Lung (tissue), 12 donors: Measurements from ENCODE around the gene FRMPD4. TPM values are rescaled to one million over a fixed set of nuclear protein-coding genes. Genes with fewer than 3 reads are reported as not detected.

Experiments used
- ATAC-seq: fragments of 200-7000 bp; cut with Tn5 transposase; one replicate; pipeline ENCODE4 v1.9.1; 2020; ENCODE audit warnings: moderate number of reproducible peaks; ENCODE audit not compliant: insufficient read depth, low FRiP score
- DNase-seq, 3 donors: peaks; one replicate each; pipeline ENCODE4 v3.0.0-alpha.2; 2013 to 2017
- H3K27ac ChIP-seq, 2 donors: one replicate each; pipeline ENCODE4 v1.5.1; 2013; ENCODE audit warnings: mild to moderate bottlenecking in 2 of 2, moderate library complexity in 2 of 2, control low read depth in 1 of 2, inconsistent platforms in 1 of 2, low read depth in 1 of 2, low read length in 1 of 2
- H3K27me3 ChIP-seq, 3 donors: one replicate each; pipeline ENCODE4 v1.5.1; 2013; ENCODE audit warnings: low read length in 2 of 3; ENCODE audit not compliant: control insufficient read depth in 3 of 3, insufficient read depth in 3 of 3
- H3K36me3 ChIP-seq, 4 donors: one replicate each; pipeline ENCODE4 v1.5.1; 2013; ENCODE audit warnings: low read length in 4 of 4, mild to moderate bottlenecking in 1 of 4, moderate library complexity in 1 of 4; ENCODE audit not compliant: control insufficient read depth in 4 of 4, insufficient read depth in 4 of 4
- H3K4me1 ChIP-seq, 5 donors: one replicate each; pipeline ENCODE4 v1.5.1; 2013; ENCODE audit warnings: low read length in 5 of 5, mild to moderate bottlenecking in 2 of 5, moderate library complexity in 1 of 5; ENCODE audit not compliant: control insufficient read depth in 5 of 5, insufficient read depth in 5 of 5
- H3K4me3 ChIP-seq: one replicate; pipeline ENCODE4 v1.5.1; 2013; ENCODE audit warnings: mild to moderate bottlenecking, control low read depth, moderate library complexity
- H3K9ac ChIP-seq, 2 donors: one replicate each; pipeline ENCODE4 v1.5.1; 2013; ENCODE audit warnings: low read length in 2 of 2, control low read depth in 1 of 2; ENCODE audit not compliant: insufficient read depth in 1 of 2
- H3K9me3 ChIP-seq, 4 donors: one replicate each; pipeline ENCODE4 v1.5.1; 2013; ENCODE audit warnings: low read length in 3 of 4, mild to moderate bottlenecking in 1 of 4, moderate library complexity in 1 of 4; ENCODE audit not compliant: control insufficient read depth in 4 of 4, insufficient read depth in 3 of 4
- WGBS, 2 donors: extraction: QIAGEN DNeasy Blood & Tissue Kit; methylation state at CpG; one replicate each; pipeline ENCODE4 v1.1.7; 2013; 5-methylcytosine and 5-hydroxymethylcytosine counted together
- polyA plus RNA-seq, 2 donors: library from polyadenylated mRNA; stranded (reverse); fragments of 200-250 nt; gene quantifications; one replicate each; pipeline ENCODE4 v1.2.1, GENCODE V29; 2013
- total RNA-seq, 2 donors: library from RNA; depleted of rRNA in 1 of 2; stranded (reverse); fragments of >200 nt in 1 of 2; gene quantifications; one replicate each; pipeline ENCODE4 v1.2.1, GENCODE V29; 2014 to 2021
- TF ChIP-seq, protein P1 (sequence below): IDR thresholded peaks from 2 replicates; pipeline ENCODE4 v1.5.1; 2012; ENCODE audit warnings: mild to moderate bottlenecking; ENCODE audit errors: control extremely low read depth, extremely low read depth
- donor health status: control.
- donor health status: control.
- donor health status: Bipolar disorder and iron deficiency.
- donor health status: healthy.
- donor health status: DM: yes; HTN: yes; CAD: no.

FRMPD4 gene
- total and polyA plus RNA-seq, 4 donors: 0.01 to 0.43 (median 0.03) TPM

DNA sequence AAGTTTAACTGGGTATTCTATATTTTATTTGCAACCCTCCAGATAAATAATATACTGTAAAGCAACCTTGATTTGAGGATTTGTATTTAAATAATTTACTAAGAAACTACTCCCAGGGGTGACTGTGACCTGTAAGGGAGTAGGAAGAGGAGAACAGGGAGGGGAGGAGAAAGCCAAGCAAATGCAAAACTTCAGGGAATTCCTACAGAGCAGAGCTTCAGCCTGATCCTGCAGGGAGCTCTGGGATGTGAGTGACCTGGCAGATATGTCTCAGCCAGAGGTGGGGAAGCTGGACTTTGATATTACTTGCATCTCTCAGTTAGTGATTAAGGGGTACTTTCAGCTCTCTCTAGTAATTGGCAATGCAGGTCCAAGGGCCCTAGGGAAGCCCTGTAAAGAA, 302.0 kb downstream of the FRMPD4 start:
- no peak overlapping the region for H3K9ac ChIP-seq
- no peak overlapping the region for H3K27ac ChIP-seq
- no peaks in the 10 kb centered on the region for H3K9me3 ChIP-seq
- no peak for ATAC-seq
- peaks cover 0 to 30% (median 30%) of the 10 kb centered on the region in 3 donors for H3K27me3 ChIP-seq
- H3K4me3 ChIP-seq: no peak overlapping the region
- DNase-seq: no peak
- TF ChIP-seq, protein P1, sequence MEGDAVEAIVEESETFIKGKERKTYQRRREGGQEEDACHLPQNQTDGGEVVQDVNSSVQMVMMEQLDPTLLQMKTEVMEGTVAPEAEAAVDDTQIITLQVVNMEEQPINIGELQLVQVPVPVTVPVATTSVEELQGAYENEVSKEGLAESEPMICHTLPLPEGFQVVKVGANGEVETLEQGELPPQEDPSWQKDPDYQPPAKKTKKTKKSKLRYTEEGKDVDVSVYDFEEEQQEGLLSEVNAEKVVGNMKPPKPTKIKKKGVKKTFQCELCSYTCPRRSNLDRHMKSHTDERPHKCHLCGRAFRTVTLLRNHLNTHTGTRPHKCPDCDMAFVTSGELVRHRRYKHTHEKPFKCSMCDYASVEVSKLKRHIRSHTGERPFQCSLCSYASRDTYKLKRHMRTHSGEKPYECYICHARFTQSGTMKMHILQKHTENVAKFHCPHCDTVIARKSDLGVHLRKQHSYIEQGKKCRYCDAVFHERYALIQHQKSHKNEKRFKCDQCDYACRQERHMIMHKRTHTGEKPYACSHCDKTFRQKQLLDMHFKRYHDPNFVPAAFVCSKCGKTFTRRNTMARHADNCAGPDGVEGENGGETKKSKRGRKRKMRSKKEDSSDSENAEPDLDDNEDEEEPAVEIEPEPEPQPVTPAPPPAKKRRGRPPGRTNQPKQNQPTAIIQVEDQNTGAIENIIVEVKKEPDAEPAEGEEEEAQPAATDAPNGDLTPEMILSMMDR: no peak
- no peaks in the 10 kb centered on the region for H3K36me3 ChIP-seq
- no peaks in the 10 kb centered on the region for H3K4me1 ChIP-seq

DNA sequence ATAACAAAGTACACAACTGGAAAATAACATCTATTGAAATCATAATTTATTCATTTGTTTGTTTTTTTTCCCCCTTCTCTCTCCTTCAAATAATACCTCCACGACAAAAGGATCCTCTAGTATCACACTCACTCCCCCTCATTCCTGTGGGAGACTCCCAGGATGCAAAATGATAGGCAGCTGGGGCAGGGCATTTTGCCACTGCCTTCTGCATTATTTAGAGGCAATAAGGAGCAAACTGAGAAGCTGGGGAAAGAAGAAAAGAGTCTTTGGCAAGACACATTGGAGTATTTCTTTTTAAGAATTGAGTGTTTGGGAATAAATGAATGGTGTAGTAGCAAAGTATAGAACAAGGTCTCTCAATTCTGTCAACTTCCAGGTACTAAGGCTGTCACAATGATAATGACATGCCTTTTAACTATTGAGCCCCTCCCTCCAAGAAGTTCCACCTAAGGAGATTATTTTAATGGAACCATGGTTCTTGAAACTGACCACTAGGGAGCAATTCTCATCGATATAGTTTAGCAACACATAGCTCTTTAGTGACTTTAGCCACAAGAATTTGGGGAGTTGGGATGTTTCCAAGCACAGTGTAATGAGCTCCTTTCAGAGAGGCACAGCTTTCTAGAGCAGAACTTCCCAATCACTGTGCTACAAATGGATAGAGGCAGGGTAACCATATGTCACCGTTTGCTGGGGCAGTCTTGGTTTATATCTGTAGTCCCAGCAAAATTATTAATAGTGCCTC, 303.3 kb downstream of the FRMPD4 start:
- ATAC-seq (no peak), DNase-seq (peak in 1 of 3 donors; percentile 7)
- Histone ChIP-seq H3K27me3 (peaks cover 0 to 35% (median 30%) of the 10 kb centered on the region in 3 donors), H3K27ac (no peak overlapping the region), H3K4me1 (no peaks in the 10 kb centered on the region), H3K9me3 (no peaks in the 10 kb centered on the region), H3K4me3 (no peak overlapping the region), H3K9ac (no peak overlapping the region), H3K36me3 (no peaks in the 10 kb centered on the region)
- TF ChIP-seq, protein P1: no peak
- 53 to 67% methylated on average over 3 of the region's 3 CpGs for WGBS, 2 donors

DNA sequence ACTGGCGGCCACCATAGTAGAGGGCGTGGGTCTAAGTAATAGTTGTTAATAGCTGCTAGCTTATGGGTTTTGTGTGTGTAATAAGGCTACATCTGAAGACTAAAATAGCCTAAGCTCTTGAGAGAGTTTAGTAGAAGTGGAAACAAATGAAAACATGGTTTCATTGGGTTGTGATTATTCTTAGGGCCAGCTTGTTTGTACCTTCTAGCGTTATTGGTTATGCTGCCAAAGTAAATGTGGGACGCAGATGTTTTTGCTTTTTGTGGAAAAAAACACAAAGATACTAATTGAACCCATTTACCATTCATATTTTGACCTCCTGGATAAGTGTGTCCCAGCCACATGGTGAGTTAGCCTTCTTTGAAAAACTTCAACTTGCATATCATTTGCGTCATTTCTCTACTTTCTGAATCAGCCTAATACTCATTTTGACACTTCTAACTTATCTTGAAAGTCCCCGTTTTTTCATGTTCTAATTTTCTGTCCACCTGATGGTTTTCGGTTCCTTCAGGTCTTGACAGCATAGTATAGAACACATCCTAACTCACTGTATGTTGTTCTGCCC, 305.3 kb downstream of the FRMPD4 start:
- TF ChIP-seq, protein P1: no peak
- Histone ChIP-seq H3K4me1 (no peaks in the 10 kb centered on the region), H3K4me3 (no peak overlapping the region), H3K27ac (no peak overlapping the region), H3K9ac (no peak overlapping the region), H3K9me3 (no peaks in the 10 kb centered on the region), H3K36me3 (no peaks in the 10 kb centered on the region), H3K27me3 (peaks cover 0 to 30% (median 29%) of the 10 kb centered on the region in 3 donors)
- no peak for ATAC-seq
- 79 to 84% methylated on average over 7 of the region's 7 CpGs for WGBS, 2 donors
- DNase-seq: no peak
